Osteocyte (in vitro differentiated cells): Measurements from ENCODE around the gene FHIP1B. TPM values are rescaled to one million over a fixed set of nuclear protein-coding genes. Genes with fewer than 3 reads are reported as not detected.
"Not testable (repeated sequence)": the region's sequence is repeated elsewhere in the genome, so short reads cannot be mapped to it uniquely, and the experiment has no call there.

Experiments
- DNase-seq: peaks from one replicate; pipeline ENCODE4 v3.0.0; 2021; ENCODE audit warnings: mixed read lengths; ENCODE audit not compliant: unreplicated experiment; ENCODE audit errors: extremely low spot score
- H3K27ac Mint-ChIP-seq: one replicate; pipeline ENCODE4 v1.8.0; 2021; ENCODE audit warnings: mild to moderate bottlenecking, mixed read lengths; ENCODE audit not compliant: unreplicated experiment
- H3K27me3 Mint-ChIP-seq: one replicate; pipeline ENCODE4 v1.8.0; 2021; ENCODE audit warnings: mixed read lengths; ENCODE audit not compliant: unreplicated experiment
- H3K36me3 Mint-ChIP-seq: one replicate; pipeline ENCODE4 v1.8.0; 2021; ENCODE audit warnings: mixed read lengths; ENCODE audit not compliant: unreplicated experiment
- H3K4me1 Mint-ChIP-seq: one replicate; pipeline ENCODE4 v1.8.0; 2021; ENCODE audit warnings: mixed read lengths; ENCODE audit not compliant: unreplicated experiment
- H3K4me3 Mint-ChIP-seq: one replicate; pipeline ENCODE4 v1.8.0; 2021; ENCODE audit warnings: mild to moderate bottlenecking, moderate library complexity, mixed read lengths; ENCODE audit not compliant: unreplicated experiment
- H3K9me3 Mint-ChIP-seq: one replicate; pipeline ENCODE4 v1.8.0; 2021; ENCODE audit warnings: mixed read lengths; ENCODE audit not compliant: unreplicated experiment
- CTCF ChIP-seq: fragments of 200-600 bp; sonication (generic); IDR thresholded peaks from 2 replicates; pipeline ENCODE4 v1.5.0; 2021; ENCODE audit warnings: antibody characterized with exemption, mild to moderate bottlenecking, moderate library complexity
- total RNA-seq: library from RNA; stranded (reverse); gene quantifications from 2 replicates; pipeline ENCODE4 v1.2.1, GENCODE V29; 2021

Gene FHIP1B
- total RNA-seq, 1 donor from 2014 or later: 25.6 TPM

GRCh38 chr11:6249770-6250555, 15.5 kb upstream of the FHIP1B start:
- Mint-ChIP-seq H3K36me3 (no peaks in the 10 kb centered on the region), H3K27me3 (peaks cover 27% of the 10 kb centered on the region), H3K4me3 (no peak overlapping the region), H3K27ac (no peak overlapping the region), H3K9me3 (no peaks in the 10 kb centered on the region), H3K4me1 (no peaks in the 10 kb centered on the region)
- no peak for DNase-seq
- no peak for TF ChIP-seq CTCF

GRCh38 chr11:6248897-6249296, 14.5 kb upstream of the FHIP1B start:
- H3K27ac Mint-ChIP-seq, H3K9me3 Mint-ChIP-seq, H3K36me3 Mint-ChIP-seq, DNase-seq, H3K4me3 Mint-ChIP-seq, H3K4me1 Mint-ChIP-seq: not testable (repeated sequence)
- peaks cover 34% of the 10 kb centered on the region for H3K27me3 Mint-ChIP-seq

- no peak for TF ChIP-seq CTCF
- DNase-seq: no peak
- Mint-ChIP-seq H3K4me1 (no peaks in the 10 kb centered on the region), H3K4me3 (no peak overlapping the region), H3K9me3 (no peaks in the 10 kb centered on the region), H3K27ac (no peak overlapping the region), H3K36me3 (no peaks in the 10 kb centered on the region), H3K27me3 (peaks cover 40% of the 10 kb centered on the region)
These were observed 13.8 kb upstream of the FHIP1B start for GRCh38 chr11:6248248-6248647.

GRCh38 chr11:6245536-6245935, 11.1 kb upstream of the FHIP1B start:
- DNase-seq: no peak
- Mint-ChIP-seq H3K27me3 (peaks cover 51% of the 10 kb centered on the region), H3K4me1 (no peaks in the 10 kb centered on the region), H3K27ac (no peak overlapping the region), H3K36me3 (no peaks in the 10 kb centered on the region), H3K9me3 (no peaks in the 10 kb centered on the region), H3K4me3 (no peak overlapping the region)
- no peak for TF ChIP-seq CTCF

GRCh38 chr11:6241316-6241715, 6.9 kb upstream of the FHIP1B start:
- H3K27ac Mint-ChIP-seq: no peak overlapping the region
- no peaks in the 10 kb centered on the region for H3K9me3 Mint-ChIP-seq
- H3K36me3 Mint-ChIP-seq: no peaks in the 10 kb centered on the region
- no peaks in the 10 kb centered on the region for H3K4me1 Mint-ChIP-seq
- DNase-seq: no peak
- peaks cover 34% of the 10 kb centered on the region for H3K27me3 Mint-ChIP-seq
- TF ChIP-seq CTCF: no peak
- H3K4me3 Mint-ChIP-seq: no peak overlapping the region
